GM21825 (cell line): Measurements from ENCODE around the gene SREBF2.

Experiments used
- ATAC-seq: cut with Tn5 transposase; IDR thresholded peaks from one replicate; pipeline ENCODE4 v1.9.1; 2021; ENCODE audit warnings: mild to moderate bottlenecking, moderate library complexity; ENCODE audit not compliant: unreplicated experiment

SREBF2 gene

GRCh38 chr22:41832553-41833368, at the start of gene SREBF2:
SREBF2 (plus strand) TSS chr22:41833105; CDS start chr22:41833271, 166 bp downstream.
- ATAC-seq: peak; percentile 81

- no peak for ATAC-seq
These were observed 45.6 kb upstream of the SREBF2 start for GRCh38 chr22:41787331-41787730.

- no peak for ATAC-seq
These were observed 39.0 kb upstream of the SREBF2 start for GRCh38 chr22:41793871-41794270.

DNA sequence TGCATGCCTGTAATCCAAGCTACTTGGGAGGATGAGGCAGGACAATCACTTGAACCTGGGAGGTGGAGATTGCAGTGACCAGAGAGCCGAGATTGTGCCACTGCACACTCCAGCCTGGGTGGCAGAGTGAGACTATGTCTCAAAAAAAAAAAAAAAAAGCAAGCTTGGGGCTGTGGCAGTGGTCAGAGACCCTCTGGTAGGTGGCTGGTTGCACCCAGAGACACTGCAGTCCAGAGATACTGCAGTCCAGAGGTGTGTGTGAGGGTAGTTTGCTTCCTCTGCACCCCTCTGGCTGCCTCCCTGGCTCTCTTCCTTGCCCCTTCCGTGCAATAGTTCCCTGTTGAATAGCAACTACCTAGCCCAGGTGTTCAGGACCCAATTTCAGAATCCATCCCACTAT, 34.2 kb upstream of the SREBF2 start:
- no peak for ATAC-seq

- ATAC-seq: peak; percentile 9
These were observed 33.2 kb upstream of the SREBF2 start for GRCh38 chr22:41799486-41800347.

- peak; percentile 84 for ATAC-seq
These were observed 32.4 kb upstream of the SREBF2 start, which contains the start of gene CCDC134 for GRCh38 chr22:41800348-41801146. CCDC134 (plus strand) TSS chr22:41800679; CDS start chr22:41808891, 8,212 bp downstream.

DNA sequence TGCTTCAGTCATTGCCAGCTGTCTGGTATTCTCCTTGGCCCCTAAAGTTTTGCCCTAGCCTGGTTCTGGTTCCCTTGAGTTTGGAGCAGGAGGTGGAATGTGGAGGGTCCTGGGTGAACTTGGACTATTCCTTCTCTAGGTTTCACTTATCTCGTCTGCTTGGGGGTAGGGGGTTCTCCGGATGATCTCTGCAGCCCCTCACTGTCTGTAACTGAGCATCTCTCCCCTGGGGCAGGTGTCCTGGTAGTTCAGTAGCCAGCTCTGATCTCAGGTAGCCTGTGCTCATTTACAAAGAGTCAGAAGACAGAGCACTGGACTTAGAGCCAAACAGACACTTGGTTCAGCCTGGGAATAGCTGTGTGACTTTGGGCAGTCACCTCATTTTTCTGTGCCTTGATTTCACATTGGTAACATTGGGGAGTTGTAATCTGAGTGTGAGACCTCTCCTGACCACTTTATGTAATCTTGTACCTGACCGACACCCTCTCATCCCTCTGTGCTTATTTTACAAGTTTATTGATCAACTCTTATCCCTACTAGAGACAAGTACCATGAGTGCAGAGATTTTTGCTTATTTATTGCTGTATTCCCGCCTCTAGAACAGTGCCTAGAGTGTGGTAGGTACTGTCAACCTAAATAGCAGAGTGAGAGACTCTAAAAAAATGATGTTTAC, 31.6 kb upstream of the SREBF2 start:
- ATAC-seq: no peak

- ATAC-seq: no peak
These were observed 31.0 kb upstream of the SREBF2 start for GRCh38 chr22:41801886-41802285.

DNA sequence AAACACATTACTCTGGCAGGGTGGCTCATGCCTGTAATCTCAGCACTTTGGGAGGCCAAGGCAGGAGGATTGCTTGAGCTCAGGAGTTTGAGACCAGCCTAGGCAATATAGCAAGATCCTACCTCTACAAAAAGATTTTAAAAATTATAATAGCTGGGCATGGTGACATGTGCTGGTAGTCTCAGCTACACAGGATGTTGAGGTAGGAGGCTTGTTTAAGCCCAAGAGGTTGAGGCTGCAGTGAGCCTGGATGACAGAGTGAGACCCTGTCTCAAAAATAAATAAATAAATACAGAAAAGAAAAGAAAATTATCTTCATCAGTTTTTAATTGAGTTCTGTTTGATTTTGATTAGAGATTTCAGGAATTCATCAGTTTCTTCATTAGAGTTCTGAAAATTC, 27.3 kb upstream of the SREBF2 start:
- no peak for ATAC-seq

GRCh38 chr22:41808400-41808799, 24.5 kb upstream of the SREBF2 start:
- ATAC-seq: no peak

DNA sequence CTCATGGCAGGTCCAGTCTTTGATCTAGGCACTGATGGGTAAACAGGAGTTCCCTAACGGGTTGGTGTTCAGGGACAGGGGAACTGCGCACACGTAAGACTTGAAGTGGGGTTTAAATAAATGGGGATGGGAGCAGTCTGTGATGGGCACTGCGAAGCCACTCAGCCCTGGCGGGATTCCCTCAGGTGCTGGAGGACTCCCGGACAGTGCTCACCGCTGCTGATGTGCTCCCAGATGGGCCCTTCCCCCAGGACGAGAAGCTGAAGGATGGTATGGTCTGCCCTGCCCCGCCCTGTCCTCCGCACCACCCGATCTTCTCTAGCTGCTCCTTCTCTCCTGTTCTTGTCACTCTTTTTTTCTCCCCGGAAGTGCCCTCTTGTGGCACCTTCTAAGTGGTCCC, 22.9 kb upstream of the SREBF2 start:
- ATAC-seq: no peak

DNA sequence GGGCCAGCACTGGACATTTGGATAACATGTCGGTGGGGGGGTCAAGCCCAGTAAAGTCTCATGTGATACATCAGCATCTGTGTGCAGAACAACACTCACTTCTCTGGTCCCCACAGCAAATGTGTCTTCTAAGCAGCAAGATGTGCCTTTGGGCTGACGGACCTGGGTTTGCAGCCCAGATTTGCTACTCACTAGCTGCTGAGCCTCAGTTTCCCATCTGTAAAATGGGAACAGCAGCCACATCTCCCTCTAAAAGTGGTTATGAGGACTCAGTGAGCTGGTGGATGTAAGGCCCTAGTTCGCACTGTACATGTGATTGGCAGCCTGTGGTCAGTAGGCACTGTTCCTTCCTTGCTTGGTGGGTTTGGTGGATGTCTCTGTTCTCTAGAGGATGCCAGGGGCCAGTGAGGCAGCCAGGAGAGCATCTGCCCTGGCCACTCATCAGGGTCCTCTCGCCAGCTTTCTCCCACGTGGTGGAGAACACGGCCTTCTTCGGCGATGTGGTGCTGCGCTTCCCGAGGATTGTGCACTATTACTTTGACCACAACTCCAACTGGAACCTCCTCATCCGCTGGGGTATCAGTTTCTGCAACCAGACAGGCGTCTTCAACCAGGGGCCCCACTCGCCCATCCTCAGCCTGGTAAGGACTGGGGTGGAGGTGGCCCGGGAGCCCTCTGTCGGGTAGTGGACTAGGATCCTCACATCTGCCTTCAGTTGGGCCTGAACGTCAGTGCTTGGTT, 19.9 kb upstream of the SREBF2 start:
- ATAC-seq: no peak

DNA sequence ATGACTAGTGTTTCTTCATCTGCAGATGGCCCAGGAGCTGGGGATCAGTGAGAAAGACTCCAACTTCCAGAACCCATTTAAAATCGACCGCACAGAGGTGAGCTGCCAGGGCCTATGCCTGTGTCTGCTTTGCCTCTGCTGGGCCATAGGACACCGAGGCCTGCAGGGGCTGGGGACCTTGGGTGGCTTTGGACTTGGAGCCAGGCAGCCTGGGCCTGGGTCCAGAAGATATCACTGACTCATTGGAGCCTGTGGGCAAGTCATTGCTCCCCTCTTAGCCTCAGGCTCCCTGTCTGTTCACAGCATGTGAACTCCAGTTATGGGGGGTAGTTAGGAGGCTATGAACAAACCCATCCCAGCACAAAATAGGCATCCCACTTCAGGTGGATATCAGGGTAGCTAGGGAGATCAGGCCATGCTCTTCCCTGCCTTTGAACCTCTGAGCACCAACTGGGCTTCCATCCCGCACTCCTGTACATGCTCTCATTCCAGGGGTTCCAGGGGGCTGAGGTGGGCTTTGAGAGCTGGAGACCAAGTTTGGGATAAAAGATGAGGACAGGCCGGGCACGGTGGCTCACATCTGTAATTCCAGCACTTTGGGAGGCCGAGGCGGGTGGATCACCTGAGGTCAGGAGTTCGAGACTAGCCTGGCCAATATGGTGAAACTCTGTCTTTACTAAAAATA, 19.0 kb upstream of the SREBF2 start:
- ATAC-seq: no peak

GRCh38 chr22:41815716-41816115, 17.2 kb upstream of the SREBF2 start:
- ATAC-seq: no peak

- no peak for ATAC-seq
These were observed 16.7 kb upstream of the SREBF2 start for GRCh38 chr22:41816241-41816640.

DNA sequence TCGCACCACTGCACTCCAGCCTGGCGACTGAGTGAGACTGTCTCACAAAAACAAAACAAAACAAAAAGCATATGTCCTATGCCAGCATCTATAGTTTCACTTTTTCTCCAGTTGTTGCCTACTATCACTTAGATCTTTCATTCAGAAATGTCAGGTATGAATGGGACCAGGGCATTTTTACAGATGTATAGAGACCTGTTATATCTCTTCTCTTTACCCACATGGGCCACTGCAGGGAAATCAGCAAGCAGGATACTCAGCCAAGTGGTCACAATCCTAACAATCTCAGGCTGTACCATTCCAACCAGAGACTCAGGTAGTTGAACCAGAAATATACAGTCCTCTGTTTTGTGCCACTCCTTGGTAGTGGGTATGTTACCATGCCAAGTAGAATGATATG, 16.0 kb upstream of the SREBF2 start:
- no peak for ATAC-seq

DNA sequence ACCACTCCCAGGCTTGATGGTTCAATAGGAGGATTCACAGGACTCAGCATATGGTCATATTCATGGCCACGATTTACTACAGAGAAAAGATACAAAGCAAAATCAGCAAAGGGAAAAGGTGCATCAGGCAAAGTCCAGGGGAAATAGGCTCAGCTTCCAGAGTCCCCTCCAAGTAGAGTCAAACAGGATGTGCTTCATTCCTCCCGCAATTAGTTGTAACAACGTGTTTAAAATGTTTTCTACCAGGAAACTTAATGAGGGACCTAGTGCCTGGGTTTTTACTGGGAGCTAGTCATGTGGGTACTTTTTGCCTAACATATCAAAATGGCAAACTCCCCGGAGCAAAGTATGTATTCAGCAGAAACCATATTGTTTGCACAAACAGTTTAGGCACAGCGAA, 14.9 kb upstream of the SREBF2 start:
- no peak for ATAC-seq

DNA sequence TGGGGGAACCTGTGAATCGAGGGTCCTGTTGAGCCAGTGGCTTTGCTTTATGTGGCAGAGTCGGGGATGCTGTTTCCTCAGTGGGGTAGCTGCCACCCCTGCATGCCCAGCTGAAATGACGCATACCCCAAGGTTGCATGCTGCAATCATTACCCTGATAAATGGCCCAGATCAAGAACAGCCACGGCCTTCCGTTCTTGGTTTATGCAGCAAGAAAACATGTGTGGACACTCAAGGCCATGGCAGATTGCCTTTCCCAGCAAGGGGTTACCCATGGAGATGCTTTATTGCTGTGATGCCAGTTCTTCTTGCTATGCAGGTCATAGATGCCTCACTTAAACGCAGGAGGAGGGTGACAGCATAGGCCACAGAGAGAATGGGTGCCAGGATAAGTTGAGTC, 14.3 kb upstream of the SREBF2 start:
- ATAC-seq: no peak

- ATAC-seq: no peak
These were observed 13.6 kb upstream of the SREBF2 start for GRCh38 chr22:41819257-41819656.
